GM19372 (cell line): ENCODE results near the gene OR6J1.
"Not testable (repeated sequence)": the region's sequence is repeated elsewhere in the genome, so short reads cannot be mapped to it uniquely, and the experiment has no call there.

ENCODE experiments used
- ATAC-seq: cut with Tn5 transposase; IDR thresholded peaks from one replicate; pipeline ENCODE4 v1.9.1; 2021; ENCODE audit warnings: mild to moderate bottlenecking, low read depth, moderate library complexity; ENCODE audit not compliant: unreplicated experiment

The OR6J1 gene

GRCh38 chr14:22651586-22651985 is 7.4 kb upstream of the OR6J1 start:
- no peak for ATAC-seq

GRCh38 chr14:22650960-22651521 is 6.9 kb upstream of the OR6J1 start:
- no peak for ATAC-seq

GRCh38 chr14:22650046-22650739 is 6.0 kb upstream of the OR6J1 start:
- no peak for ATAC-seq

GRCh38 chr14:22648506-22648905 is 4.4 kb upstream of the OR6J1 start:
- ATAC-seq, result no peak

- no peak for ATAC-seq
Measured at GRCh38 chr14:22646570-22647254, 2.6 kb upstream of the OR6J1 start.

GRCh38 chr14:22641846-22642245 is 2.3 kb downstream of the OR6J1 start:
- no peak for ATAC-seq

- ATAC-seq, result no peak
Measured at GRCh38 chr14:22640192-22640591, 4.0 kb downstream of the OR6J1 start.

- ATAC-seq, result not testable (repeated sequence)
Measured at GRCh38 chr14:22635980-22636379, 8.2 kb downstream of the OR6J1 start.

GRCh38 chr14:22634233-22634900 is 9.8 kb downstream of the OR6J1 start:
- ATAC-seq, result no peak

- ATAC-seq, result no peak
Measured at GRCh38 chr14:22630486-22630885, 13.7 kb downstream of the OR6J1 start.

- no peak for ATAC-seq
Measured at GRCh38 chr14:22630066-22630465, 14.1 kb downstream of the OR6J1 start.

GRCh38 chr14:22629361-22629760 is 14.8 kb downstream of the OR6J1 start:
- ATAC-seq, result no peak

GRCh38 chr14:22627506-22628263 is 16.5 kb downstream of the OR6J1 start:
- ATAC-seq, result no peak

GRCh38 chr14:22626590-22626989 is 17.6 kb downstream of the OR6J1 start:
- no peak for ATAC-seq

GRCh38 chr14:22623047-22623446 is 21.1 kb downstream of the OR6J1 start:
- ATAC-seq, result no peak

GRCh38 chr14:22622255-22622654 is 21.9 kb downstream of the OR6J1 start:
- no peak for ATAC-seq

- not testable (repeated sequence) for ATAC-seq
Measured at GRCh38 chr14:22615765-22616164, 28.4 kb downstream of the OR6J1 start.

GRCh38 chr14:22614240-22614799 is 29.8 kb downstream of the OR6J1 start:
- no peak for ATAC-seq

- ATAC-seq, result no peak
Measured at GRCh38 chr14:22613736-22614239, 30.4 kb downstream of the OR6J1 start.

GRCh38 chr14:22613106-22613695 is 31.0 kb downstream of the OR6J1 start:
- ATAC-seq, result no peak
